HCT116 (cell line): ENCODE data around the gene HAPLN3.

ENCODE experiments used
- CBX3 ChIP-seq: IDR thresholded peaks from 2 replicates; pipeline ENCODE4 v1.6.1; 2012; ENCODE audit warnings: low read depth
- CEBPB ChIP-seq: IDR thresholded peaks from 2 replicates; pipeline ENCODE4 v1.6.1; 2012; ENCODE audit warnings: low read depth
- CTCF ChIP-seq, 3 experiments: fragments of 200-600 bp in 1 of 3; sonication (generic) in 1 of 3; IDR thresholded peaks in 2 of 3; conservative IDR thresholded peaks in 1 of 3; 2 replicates each; pipeline ENCODE4 v1.5.1; 2012 to 2017; ENCODE audit warnings: low read depth in 2 of 3, low read length in 2 of 3, antibody characterized with exemption in 1 of 3, borderline replicate concordance in 1 of 3, control low read depth in 1 of 3, mild to moderate bottlenecking in 1 of 3, mixed read lengths in 1 of 3, mixed run types in 1 of 3, moderate library complexity in 1 of 3; ENCODE audit not compliant: insufficient read depth in 1 of 3
- EZH2 ChIP-seq: fragments of 200-600 bp; sonication (generic); IDR thresholded peaks from 2 replicates; pipeline ENCODE4 v1.6.1; 2017; ENCODE audit warnings: antibody characterized with exemption, mixed run types
- EZH2phosphoT487 ChIP-seq: fragments of 200-600 bp; IDR thresholded peaks from 2 replicates; pipeline ENCODE4 v1.6.1; 2018; ENCODE audit warnings: antibody characterized with exemption, borderline replicate concordance
- FOSL1 ChIP-seq: IDR thresholded peaks from 2 replicates; pipeline ENCODE4 v1.6.1; 2012; ENCODE audit warnings: low read depth
- JUND ChIP-seq: IDR thresholded peaks from 2 replicates; pipeline ENCODE4 v1.6.1; 2012
- POLR2A ChIP-seq: IDR thresholded peaks from 2 replicates; pipeline ENCODE4 v1.7.0; 2011; ENCODE audit warnings: borderline replicate concordance; ENCODE audit not compliant: insufficient read depth, insufficient read length; ENCODE audit errors: extremely low read depth
- POLR2AphosphoS5 ChIP-seq: IDR thresholded peaks from 2 replicates; pipeline ENCODE4 v1.6.1; 2011; ENCODE audit warnings: mild to moderate bottlenecking, low read depth, low read length, moderate library complexity
- RAD21 ChIP-seq: IDR thresholded peaks from 2 replicates; pipeline ENCODE4 v1.6.1; 2012; ENCODE audit warnings: low read depth, mild to moderate bottlenecking
- SIN3A ChIP-seq: IDR thresholded peaks from 2 replicates; pipeline ENCODE4 v1.6.1; 2012; ENCODE audit warnings: low read depth
- SP1 ChIP-seq: IDR thresholded peaks from 2 replicates; pipeline ENCODE4 v1.6.1; 2012; ENCODE audit warnings: low read depth
- ZNF274 ChIP-seq: fragments of 200-500 bp; sonication (Bioruptor generic); IDR thresholded peaks from 2 replicates; pipeline ENCODE4 v1.6.1; 2014; ENCODE audit warnings: mild to moderate bottlenecking, low read depth, low read length, inconsistent platforms

- TF ChIP-seq CBX3 = no peak
- TF ChIP-seq CTCF (IDR thresholded peaks at IDR 0.05 in 2 of 3, conservative IDR thresholded peaks at IDR 0.05 in 1 of 3; ENCODE audit: borderline replicate concordance in 1 of 3, insufficient read depth in 1 of 3, low read depth in 2 of 3, low read length in 2 of 3) = no peak
- no peak for TF ChIP-seq EZH2phosphoT487
- TF ChIP-seq SIN3A = no peak
- no peak for TF ChIP-seq RAD21
- no peak for TF ChIP-seq POLR2A
- TF ChIP-seq CEBPB = no peak
- no peak for TF ChIP-seq POLR2AphosphoS5
- no peak for TF ChIP-seq JUND
- no peak for TF ChIP-seq EZH2
- TF ChIP-seq SP1 = no peak
- TF ChIP-seq ZNF274 = no peak
- no peak for TF ChIP-seq FOSL1
Measured at GRCh38 chr15:88848203-88848602, 47.1 kb downstream of the HAPLN3 start.
